Cardiac septum (tissue), 1 donor: Measurements from ENCODE around the gene KCNB1. TPM values are rescaled to one million over a fixed set of nuclear protein-coding genes. Genes with fewer than 3 reads are reported as not detected.

Experiments
- DNase-seq: peaks from one replicate; pipeline ENCODE4 v3.0.0-alpha.2; 2020; ENCODE audit warnings: low spot score
- intact Hi-C: fragments of 100-400 bp; cut with DNase I; formaldehyde crosslinking; loops from one replicate; pipeline ENCODE4 v1.14.0; 2022
- total RNA-seq: library from RNA; stranded (reverse); fragmentation: NEBNext Ultra II Directional; extraction: Animal tissue kit (Norgen Biotek cat#: 25700); gene quantifications from one replicate; pipeline ENCODE4 v1.2.1, GENCODE V29; 2021
- donor health status: DM: no; HTN: no; CAD: no.

The KCNB1 gene
- total RNA-seq, 1 donor from 2014 or later, result 0.38 TPM

DNA sequence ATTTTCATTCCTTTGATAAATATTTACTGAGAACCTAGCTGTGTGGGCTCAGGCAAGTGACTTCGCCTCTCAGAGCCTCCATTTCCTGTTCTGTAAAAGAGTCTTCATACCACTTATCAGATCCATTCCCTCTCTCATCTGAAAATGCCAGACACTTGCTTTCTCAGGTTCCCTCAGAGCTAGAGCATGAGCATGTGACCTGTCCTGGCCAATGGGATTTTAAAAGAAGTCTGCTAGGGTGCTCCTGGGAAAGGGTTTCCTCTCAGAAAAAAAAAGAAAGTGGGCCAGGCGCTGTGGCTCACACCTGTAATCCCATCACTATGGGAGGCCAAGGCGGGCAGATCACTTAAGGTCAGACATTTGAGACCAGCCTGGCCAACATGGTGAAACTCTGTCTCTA is 5.3 kb downstream of the KCNB1 start:
- no peak for DNase-seq
- intact Hi-C loops, result no loop called here

DNA sequence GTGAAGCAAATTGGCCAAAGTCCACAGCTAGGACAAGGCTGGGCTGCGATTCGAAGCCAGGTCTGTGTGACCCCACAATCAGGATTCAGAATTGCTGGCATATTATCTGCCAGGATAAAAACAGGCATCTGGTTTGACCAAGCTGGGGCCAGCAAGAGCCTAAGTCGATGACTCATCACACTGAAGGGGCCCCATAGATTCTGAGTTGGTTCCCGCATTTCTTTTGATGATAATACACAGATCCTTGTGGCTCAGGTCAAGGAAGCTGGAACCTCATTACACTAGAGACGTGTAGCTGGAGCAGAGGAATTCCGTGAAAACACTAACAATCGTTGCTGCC is 6.5 kb downstream of the KCNB1 start:
- intact Hi-C loops, result no loop called here
- no peak for DNase-seq

DNA sequence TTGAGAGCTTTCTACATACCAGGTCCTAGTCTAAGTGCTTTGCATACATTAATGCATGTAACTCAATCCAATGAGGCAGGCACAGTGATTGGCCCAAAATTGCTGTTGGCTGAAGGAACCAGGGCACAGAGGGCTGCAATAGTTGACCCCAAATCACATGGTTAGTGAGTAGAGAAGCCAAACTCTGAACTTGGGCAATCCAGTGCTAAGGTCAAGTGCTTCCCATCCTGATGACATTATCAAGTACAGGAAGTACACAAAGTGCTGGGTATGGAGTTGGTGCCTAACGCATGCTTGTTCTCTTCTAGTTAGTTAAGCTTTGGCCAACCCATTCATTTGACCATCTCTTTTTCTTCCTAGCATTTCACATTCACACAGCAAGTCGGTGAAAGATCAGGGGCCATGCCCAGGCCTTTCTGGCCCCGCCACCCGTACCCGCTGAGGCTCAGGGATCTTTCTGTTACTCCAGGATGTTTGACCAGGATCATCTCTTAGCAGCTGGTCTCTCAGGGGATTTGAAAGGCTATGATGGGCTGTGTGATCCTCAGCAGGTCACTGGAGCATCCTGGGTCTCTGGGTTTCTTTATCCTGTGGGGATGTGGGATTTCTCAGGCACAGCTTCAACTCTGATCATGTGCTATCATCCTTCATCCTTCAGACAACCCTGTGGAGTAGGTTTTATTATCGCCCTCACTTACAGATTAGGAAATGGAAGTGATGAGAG is 7.0 kb downstream of the KCNB1 start:
- intact Hi-C loops, result no loop called here
- no peak for DNase-seq

DNA sequence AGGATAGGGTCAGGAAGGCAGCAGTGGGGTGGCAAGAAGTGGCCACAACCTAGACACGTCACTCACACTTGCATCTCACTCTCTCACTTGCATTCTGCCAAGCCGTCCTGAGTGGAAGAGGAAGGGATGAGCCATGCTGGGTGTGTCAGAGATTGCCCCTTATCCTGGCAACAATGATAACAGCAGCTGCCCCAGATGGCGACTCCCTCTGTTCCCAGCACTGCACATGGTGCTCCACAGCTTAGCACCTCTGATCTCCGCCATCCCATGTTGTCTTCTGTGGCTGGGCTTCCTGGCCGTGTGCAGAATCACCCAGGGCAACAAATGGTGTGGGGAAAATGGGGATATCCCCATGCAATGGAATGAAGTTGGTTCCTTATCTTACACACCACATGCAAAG is 11.1 kb downstream of the KCNB1 start:
- intact Hi-C loops, result no loop called here
- DNase-seq, result no peak

- intact Hi-C loops, result no loop called here
- DNase-seq, result no peak
Measured at GRCh38 chr20:49470922-49471321, 11.5 kb downstream of the KCNB1 start.

- no peak for DNase-seq
- intact Hi-C loops, result no loop called here
Measured at GRCh38 chr20:49469060-49469459, 13.4 kb downstream of the KCNB1 start.

- intact Hi-C loops, result no loop called here
- DNase-seq, result no peak
Measured at GRCh38 chr20:49468412-49468811, 14.1 kb downstream of the KCNB1 start.

GRCh38 chr20:49466114-49466912 is 16.2 kb downstream of the KCNB1 start:
- DNase-seq, result no peak
- intact Hi-C loops, result no loop called here

DNA sequence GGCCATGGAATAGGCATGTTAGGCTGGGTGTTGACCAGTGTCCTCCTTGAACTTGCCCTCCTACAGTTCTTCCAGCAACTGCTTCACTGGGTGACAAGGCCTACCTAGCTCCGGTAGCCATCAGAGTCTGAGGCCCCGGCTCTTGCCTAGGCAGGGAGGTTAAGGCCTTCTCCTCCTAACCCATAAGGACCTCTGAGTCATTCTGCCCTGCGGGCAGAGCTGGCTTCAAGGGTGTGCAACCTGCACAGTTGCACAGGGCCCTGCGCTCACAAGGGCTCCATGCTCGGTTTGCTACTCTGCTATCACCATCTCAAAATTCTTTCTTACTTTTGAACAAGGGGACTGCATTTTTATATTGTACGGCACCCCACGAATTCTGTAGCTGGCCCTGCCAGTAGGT is 17.9 kb downstream of the KCNB1 start:
- intact Hi-C loops, result no loop called here

GRCh38 chr20:49462626-49463025 is 19.8 kb downstream of the KCNB1 start:
- intact Hi-C loops, result no loop called here
- DNase-seq, result no peak

More for the DNA sequence above, 17.9 kb downstream of the KCNB1 start:
- DNase-seq, result no peak

- no peak for DNase-seq
- intact Hi-C loops, result no loop called here
Measured at GRCh38 chr20:49461894-49462620, 20.4 kb downstream of the KCNB1 start.

DNA sequence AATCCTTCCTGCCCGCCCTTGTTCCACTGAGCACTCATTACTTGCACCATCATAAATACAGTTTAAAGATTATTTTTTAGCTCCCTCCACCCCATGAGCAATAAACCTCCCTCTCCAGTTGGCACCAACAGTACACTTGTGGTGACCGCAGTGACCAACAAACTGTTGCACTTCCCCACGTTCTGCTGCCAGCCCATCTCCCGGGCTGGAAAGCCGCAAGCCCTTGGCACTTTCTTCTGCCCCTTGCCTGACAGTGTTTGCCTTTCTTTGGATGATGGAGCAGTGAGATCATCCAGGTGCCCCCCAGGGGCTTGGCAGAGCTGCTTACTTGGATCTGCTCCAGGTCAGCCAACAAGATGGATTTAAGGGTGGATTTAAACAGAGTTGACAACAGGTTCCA is 21.6 kb downstream of the KCNB1 start:
- intact Hi-C loops, result no loop called here
- DNase-seq, result no peak

GRCh38 chr20:49460131-49460530 is 22.3 kb downstream of the KCNB1 start:
- DNase-seq, result no peak
- intact Hi-C loops, result no loop called here

GRCh38 chr20:49459684-49460083 is 22.8 kb downstream of the KCNB1 start:
- no peak for DNase-seq
- intact Hi-C loops, result no loop called here

- no peak for DNase-seq
- intact Hi-C loops, result no loop called here
Measured at GRCh38 chr20:49457444-49457843, 25.0 kb downstream of the KCNB1 start.

DNA sequence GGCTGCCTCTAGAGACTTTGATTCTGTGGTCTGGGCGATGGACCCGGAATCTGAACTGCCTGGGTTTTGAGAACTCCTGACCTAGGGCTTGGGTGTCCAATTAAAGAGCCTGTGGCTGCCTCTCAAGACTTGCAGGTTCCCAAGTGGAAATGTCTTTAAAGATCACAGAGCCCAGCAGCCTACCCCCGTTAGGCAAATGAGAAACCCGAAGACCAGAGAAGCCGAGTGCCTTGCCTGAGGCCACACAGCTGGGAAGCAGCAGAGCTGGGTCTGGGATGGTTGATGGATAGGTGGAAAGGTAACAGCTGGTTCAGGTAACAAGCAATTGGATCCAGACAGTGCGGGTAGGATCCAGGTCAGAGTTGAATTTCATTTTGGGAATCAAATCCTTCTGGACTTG is 25.8 kb downstream of the KCNB1 start:
- intact Hi-C loops, result no loop called here
- no peak for DNase-seq

DNA sequence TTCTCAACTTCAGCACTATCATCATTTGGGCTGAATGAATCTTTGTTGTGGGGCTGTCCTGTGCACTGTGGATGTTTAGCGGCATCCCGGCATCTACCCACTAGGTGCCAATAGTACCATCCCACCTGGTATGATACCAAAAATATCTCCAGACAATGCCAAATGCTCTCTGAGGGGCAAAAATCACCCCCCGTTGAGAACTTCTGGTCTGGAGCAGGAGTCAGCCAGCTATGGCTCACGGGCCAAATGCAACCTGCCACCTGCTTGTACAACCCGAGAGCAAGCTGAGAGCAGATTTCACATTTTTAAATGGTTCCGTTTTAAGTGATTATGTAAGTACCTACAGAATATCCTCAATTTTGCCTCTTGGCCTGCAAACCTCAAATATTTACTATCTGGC is 26.8 kb downstream of the KCNB1 start:
- no peak for DNase-seq
- intact Hi-C loops, result no loop called here

GRCh38 chr20:49452011-49452482 is 30.4 kb downstream of the KCNB1 start:
- intact Hi-C loops, result no loop called here
- DNase-seq, result no peak

DNA sequence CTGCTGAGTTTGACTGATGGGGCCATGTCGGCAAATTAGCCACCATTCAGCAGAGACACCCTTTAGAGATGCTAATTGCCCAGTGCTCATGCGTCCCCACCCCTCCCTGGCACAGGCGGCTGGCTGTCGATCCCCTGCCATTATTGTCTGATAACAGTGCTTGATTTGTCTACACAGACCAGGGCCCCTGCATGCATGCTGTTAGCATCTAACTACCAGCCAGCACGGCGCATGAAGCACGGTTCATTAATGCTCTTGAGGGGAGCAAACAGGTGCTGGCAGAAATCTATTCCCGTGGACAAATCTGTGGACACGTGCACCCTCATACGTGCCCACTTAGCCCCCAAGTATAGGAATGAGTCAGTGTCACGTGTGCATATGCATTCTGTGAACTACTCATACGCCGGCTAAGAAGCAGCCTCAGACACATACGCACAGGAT is 32.2 kb downstream of the KCNB1 start:
- intact Hi-C loops, result no loop called here
- DNase-seq, result no peak

DNA sequence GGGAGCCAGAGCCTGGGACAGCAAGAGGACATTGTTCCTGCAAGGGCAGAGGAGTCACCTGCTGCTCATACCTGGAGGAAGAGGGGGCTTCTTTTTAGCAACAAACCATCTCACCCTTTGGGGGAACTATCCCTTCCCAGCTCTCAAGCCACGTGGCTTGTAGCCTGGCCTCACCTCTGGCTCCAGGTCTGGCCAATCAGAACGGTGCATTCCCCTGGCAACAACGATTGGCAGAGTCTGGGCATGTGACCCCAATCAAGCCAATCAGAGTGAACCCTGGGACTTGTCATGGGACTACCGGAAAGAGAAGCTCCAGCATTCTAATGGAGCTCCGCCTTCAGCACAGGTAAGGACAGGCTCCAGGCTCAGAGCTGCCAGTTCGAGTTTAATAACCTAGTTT is 33.6 kb downstream of the KCNB1 start:
- intact Hi-C loops, result no loop called here

More for the DNA sequence above, 33.6 kb downstream of the KCNB1 start:
- DNase-seq, result no peak
